ENCODE measurements around the gene MYOT.

- TF ChIP-seq CTCF (conservative IDR thresholded peaks at IDR 0.05; ENCODE audit: low read depth, low read length) (no peak), EZH2 (IDR thresholded peaks at IDR 0.05; ENCODE audit: low read length, unreplicated experiment) (no peak), EZH2phosphoT487 (IDR thresholded peaks at IDR 0.05; ENCODE audit: borderline replicate concordance, low read length) (no peak)
These were observed 33.6 kb downstream of the MYOT start for GRCh38 chr5:137901011-137901817.

Data from PC-3 (cell line).